Neural progenitor cell (in vitro differentiated cells): ENCODE data around the gene SQOR. TPM values are rescaled to one million over a fixed set of nuclear protein-coding genes. Genes with fewer than 3 reads are reported as not detected.

Source experiments
- DNase-seq: peaks from one replicate; pipeline ENCODE4 v3.0.0-alpha.2; 2016; ENCODE audit warnings: low spot score
- H2AFZ ChIP-seq: fragments of 200-600 bp; sonication (generic); replicated peaks from 2 replicates; pipeline ENCODE4 v1.6.1; 2016; ENCODE audit warnings: antibody characterized with exemption
- H3F3A ChIP-seq: fragments of 200-600 bp; sonication (generic); 2 replicates; pipeline ENCODE4 v1.6.1; 2016; ENCODE audit warnings: antibody characterized with exemption, low read depth
- H3K27ac ChIP-seq: fragments of 200-600 bp; sonication (generic); 2 replicates; pipeline ENCODE4 v1.5.1; 2016; ENCODE audit warnings: mild to moderate bottlenecking
- H3K27me3 ChIP-seq: fragments of 200-600 bp; sonication (generic); 2 replicates; pipeline ENCODE4 v1.6.1; 2016; ENCODE audit warnings: mild to moderate bottlenecking, moderate library complexity
- H3K36me3 ChIP-seq: fragments of 200-600 bp; sonication (generic); 2 replicates; pipeline ENCODE4 v1.5.1; 2016
- H3K4me1 ChIP-seq: fragments of 200-600 bp; sonication (generic); 2 replicates; pipeline ENCODE4 v1.6.1; 2016; ENCODE audit warnings: mixed run types
- H3K4me2 ChIP-seq: fragments of 200-600 bp; sonication (generic); 2 replicates; pipeline ENCODE4 v1.6.1; 2016
- H3K4me3 ChIP-seq: fragments of 200-600 bp; sonication (generic); 2 replicates; pipeline ENCODE4 v1.5.1; 2016
- H3K79me2 ChIP-seq: fragments of 200-600 bp; sonication (generic); 2 replicates; pipeline ENCODE4 v1.6.1; 2016; ENCODE audit warnings: low read depth
- H3K9ac ChIP-seq: fragments of 200-600 bp; sonication (generic); 2 replicates; pipeline ENCODE4 v1.6.1; 2016
- H3K9me3 ChIP-seq: fragments of 200-600 bp; sonication (generic); 2 replicates; pipeline ENCODE4 v1.5.1; 2016; ENCODE audit warnings: low read depth
- H4K20me1 ChIP-seq: fragments of 200-600 bp; sonication (generic); 2 replicates; pipeline ENCODE4 v1.6.1; 2016; ENCODE audit warnings: low read depth
- H3K27ac Mint-ChIP-seq: 3 replicates; pipeline ENCODE4 v1.8.0; 2021; ENCODE audit warnings: mixed read lengths
- H3K27me3 Mint-ChIP-seq: 2 replicates; pipeline ENCODE4 v1.8.0; 2022; ENCODE audit warnings: low read depth, mild to moderate bottlenecking, inconsistent platforms, moderate library complexity, mixed read lengths; ENCODE audit not compliant: insufficient read depth
- H3K36me3 Mint-ChIP-seq: 3 replicates; pipeline ENCODE4 v1.8.0; 2021; ENCODE audit warnings: mixed read lengths
- H3K4me1 Mint-ChIP-seq: 3 replicates; pipeline ENCODE4 v1.8.0; 2021; ENCODE audit warnings: mixed read lengths
- H3K4me3 Mint-ChIP-seq: 3 replicates; pipeline ENCODE4 v1.8.0; 2021; ENCODE audit warnings: mild to moderate bottlenecking, moderate library complexity, mixed read lengths
- H3K9me3 Mint-ChIP-seq: 3 replicates; pipeline ENCODE4 v1.8.0; 2020; ENCODE audit warnings: mixed read lengths
- CTCF ChIP-seq: fragments of 200-600 bp; sonication (generic); IDR thresholded peaks from 2 replicates; pipeline ENCODE4 v1.5.1; 2017; ENCODE audit warnings: antibody characterized with exemption, mild to moderate bottlenecking
- EZH2 ChIP-seq: fragments of 200-600 bp; sonication (generic); IDR thresholded peaks from 2 replicates; pipeline ENCODE4 v1.6.1; 2017; ENCODE audit warnings: antibody characterized with exemption, mild to moderate bottlenecking, moderate library complexity
- EZH2phosphoT487 ChIP-seq: fragments of 200-600 bp; sonication (generic); IDR thresholded peaks from 2 replicates; pipeline ENCODE4 v1.6.1; 2017; ENCODE audit warnings: antibody characterized with exemption
- total RNA-seq: library from RNA; depleted of rRNA; stranded (reverse); fragments of >200 nt; gene quantifications from 2 replicates; pipeline ENCODE4 v1.2.3, GENCODE V29; 2015; ENCODE audit warnings: low replicate concordance

The SQOR gene
- total RNA-seq, 1 donor from 2014 or later = 0.73 TPM

GRCh38 chr15:45654749-45655148 lies 19.9 kb downstream of the SQOR start:
- Mint-ChIP-seq H3K36me3 (no peaks in the 10 kb centered on the region), H3K4me1 (peaks cover 12% of the 10 kb centered on the region), H3K27ac (no peak overlapping the region), H3K9me3 (no peaks in the 10 kb centered on the region), H3K27me3 (no peaks in the 10 kb centered on the region), H3K4me3 (no peak overlapping the region)
- Histone ChIP-seq H3K9ac (no peak overlapping the region), H3K36me3 (no peaks in the 10 kb centered on the region), H2AFZ (peak overlapping the region; percentile 15), H4K20me1 (no peaks in the 10 kb centered on the region), H3K9me3 (no peaks in the 10 kb centered on the region), H3K4me2 (no peak overlapping the region), H3K27me3 (no peaks in the 10 kb centered on the region), H3K4me1 (peaks cover 10% of the 10 kb centered on the region), H3F3A (peaks cover 3% of the 10 kb centered on the region), H3K4me3 (no peak overlapping the region), H3K27ac (no peak overlapping the region), H3K79me2 (no peaks in the 10 kb centered on the region)
- no peak for TF ChIP-seq EZH2
- TF ChIP-seq EZH2phosphoT487 = no peak
- no peak for TF ChIP-seq CTCF
- DNase-seq = no peak

- no peaks in the 10 kb centered on the region for H3K27me3 Mint-ChIP-seq
- Histone ChIP-seq H3K27me3 (no peaks in the 10 kb centered on the region), H3K4me1 (peaks cover 10% of the 10 kb centered on the region), H3K4me2 (peak overlapping the region; percentile 37), H3K79me2 (no peaks in the 10 kb centered on the region), H3K9me3 (no peaks in the 10 kb centered on the region), H3K36me3 (no peaks in the 10 kb centered on the region), H4K20me1 (no peaks in the 10 kb centered on the region), H3K9ac (no peak overlapping the region), H2AFZ (no peak overlapping the region), H3K4me3 (no peak overlapping the region), H3K27ac (no peak overlapping the region), H3F3A (peaks cover 3% of the 10 kb centered on the region)
- peaks cover 9% of the 10 kb centered on the region for H3K4me1 Mint-ChIP-seq
- no peak for TF ChIP-seq EZH2phosphoT487
- no peak for TF ChIP-seq EZH2
- no peak for TF ChIP-seq CTCF
- no peaks in the 10 kb centered on the region for H3K36me3 Mint-ChIP-seq
- H3K9me3 Mint-ChIP-seq = no peaks in the 10 kb centered on the region
- DNase-seq = no peak
- H3K27ac Mint-ChIP-seq = no peak overlapping the region
- H3K4me3 Mint-ChIP-seq = no peak overlapping the region
These were observed 22.4 kb downstream of the SQOR start for GRCh38 chr15:45657254-45657653.

GRCh38 chr15:45657764-45658545 lies 23.1 kb downstream of the SQOR start:
- H3K9ac ChIP-seq = no peak overlapping the region
- TF ChIP-seq EZH2 (no peak), EZH2phosphoT487 (no peak), CTCF (no peak)

More at GRCh38 chr15:45657764-45658545, 23.1 kb downstream of the SQOR start:
- no peak for DNase-seq
- Histone ChIP-seq H2AFZ (no peak overlapping the region), H3K27me3 (no peaks in the 10 kb centered on the region), H3K79me2 (no peaks in the 10 kb centered on the region), H3K27ac (no peak overlapping the region), H4K20me1 (no peaks in the 10 kb centered on the region), H3K9me3 (no peaks in the 10 kb centered on the region), H3K4me3 (no peak overlapping the region), H3K4me2 (peak overlapping the region; percentile 37), H3K36me3 (no peaks in the 10 kb centered on the region), H3K4me1 (peaks cover 10% of the 10 kb centered on the region), H3F3A (peaks cover 3% of the 10 kb centered on the region)
- Mint-ChIP-seq H3K27ac (no peak overlapping the region), H3K27me3 (no peaks in the 10 kb centered on the region), H3K4me3 (no peak overlapping the region), H3K36me3 (no peaks in the 10 kb centered on the region), H3K4me1 (peaks cover 9% of the 10 kb centered on the region), H3K9me3 (no peaks in the 10 kb centered on the region)
